ENCODE measurements around the gene RNF182.
"Not testable (repeated sequence)": the region's sequence is repeated elsewhere in the genome, so short reads cannot be mapped to it uniquely, and the experiment has no call there.

RNF182 gene

GRCh38 chr6:13924949-13925881 lies at the start of gene RNF182:
Gene RNF182 (plus strand): TSS chr6:13924952. CDS start chr6:13977120, 52,168 bp downstream.
- DNase-seq = peak; percentile 49

DNA sequence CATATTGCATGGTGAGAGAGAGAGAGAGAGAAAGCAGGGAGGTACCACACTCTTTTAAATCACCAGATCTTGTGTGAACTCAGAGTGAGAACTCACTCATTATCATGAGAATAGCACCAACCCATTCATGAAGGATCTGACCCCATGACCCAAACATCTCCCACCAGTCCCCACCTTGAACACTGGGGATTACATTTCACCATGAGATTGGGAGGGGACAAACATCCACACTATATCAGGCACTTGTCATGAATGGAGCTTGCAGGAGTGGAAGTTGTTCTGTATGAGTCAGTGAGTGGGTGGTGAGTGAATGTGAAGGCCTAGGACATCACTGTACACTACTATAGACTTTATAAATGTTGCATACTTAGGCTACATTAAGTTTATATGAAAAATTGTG lies 47.7 kb upstream of the RNF182 start:
- DNase-seq = no peak

- not testable (repeated sequence) for DNase-seq
Observed at GRCh38 chr6:13880061-13880663, 44.6 kb upstream of the RNF182 start.

GRCh38 chr6:13881621-13882165 lies 43.1 kb upstream of the RNF182 start:
- no peak for DNase-seq

- DNase-seq = no peak
Observed at GRCh38 chr6:13883966-13884365, 40.8 kb upstream of the RNF182 start.

DNA sequence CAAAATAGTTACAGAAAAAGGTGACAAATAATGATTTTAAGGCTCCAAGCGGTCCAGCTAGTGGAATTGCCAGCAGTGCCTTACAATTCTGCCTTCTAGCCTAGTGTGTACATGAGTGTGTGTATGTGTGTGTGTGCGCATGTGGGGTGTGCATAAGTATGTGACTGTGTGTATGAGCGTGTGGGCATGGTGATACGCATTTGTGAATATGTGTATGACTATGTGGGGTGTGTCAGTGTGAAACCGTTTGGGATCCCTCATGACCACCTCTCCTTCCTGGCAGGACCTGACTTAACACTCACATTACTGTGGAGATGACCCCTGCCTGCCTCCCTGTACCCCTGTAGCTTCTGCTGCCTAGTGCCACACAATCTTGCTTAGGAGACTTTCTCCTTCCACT lies 40.4 kb upstream of the RNF182 start:
- DNase-seq = no peak

DNA sequence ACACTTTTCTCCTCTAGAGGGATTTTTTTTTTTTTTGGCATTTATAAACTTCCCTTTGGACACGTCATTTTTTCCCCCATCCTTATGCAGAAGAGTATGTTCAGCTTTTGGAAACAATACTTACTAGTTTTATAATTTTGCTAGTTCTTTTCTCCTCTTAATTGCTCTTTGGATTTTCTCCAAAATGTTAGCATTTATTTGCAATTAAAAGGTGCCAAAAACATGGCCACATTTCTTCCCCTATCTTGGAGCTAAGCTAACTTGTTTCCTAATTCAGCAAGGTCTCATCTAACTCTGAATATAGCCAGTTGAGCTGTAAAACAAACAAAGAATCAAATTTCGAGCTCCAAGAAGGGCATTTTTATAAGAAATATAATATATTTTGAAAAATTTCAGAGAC lies 39.2 kb upstream of the RNF182 start:
- no peak for DNase-seq

GRCh38 chr6:13886949-13887348 lies 37.8 kb upstream of the RNF182 start:
- no peak for DNase-seq

- DNase-seq = no peak
Observed at GRCh38 chr6:13892017-13892645, 32.6 kb upstream of the RNF182 start.

GRCh38 chr6:13902922-13903321 lies 21.8 kb upstream of the RNF182 start:
- no peak for DNase-seq

- no peak for DNase-seq
Observed at GRCh38 chr6:13903364-13903763, 21.4 kb upstream of the RNF182 start.

- no peak for DNase-seq
Observed at GRCh38 chr6:13907001-13907350, 17.8 kb upstream of the RNF182 start.

GRCh38 chr6:13907614-13908215 lies 17.0 kb upstream of the RNF182 start:
- DNase-seq = no peak

DNA sequence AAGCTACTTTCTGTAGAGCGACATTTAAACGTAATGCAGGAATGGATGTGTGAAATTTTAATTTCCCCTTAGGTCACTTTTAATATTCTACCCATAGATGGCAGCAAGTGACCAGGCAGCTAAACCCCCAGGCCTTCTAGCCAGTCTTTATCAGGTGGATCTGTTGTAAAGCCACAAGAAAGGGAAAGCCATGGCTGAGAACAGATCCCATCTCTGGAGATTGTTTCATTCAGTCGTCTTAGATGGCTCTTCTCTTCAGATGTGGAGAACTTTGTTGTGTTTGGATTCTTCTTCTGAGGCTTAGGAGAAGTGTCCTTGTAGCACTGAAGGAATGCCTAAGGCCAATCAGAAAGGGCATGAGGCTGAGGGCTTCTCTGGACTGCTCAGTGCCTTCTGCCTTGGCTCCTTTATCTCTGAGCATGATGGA lies 15.8 kb upstream of the RNF182 start:
- peak; percentile 65 for DNase-seq

GRCh38 chr6:13910443-13910842 lies 14.3 kb upstream of the RNF182 start:
- no peak for DNase-seq

- DNase-seq = no peak
Observed at GRCh38 chr6:13911337-13911736, 13.4 kb upstream of the RNF182 start.

GRCh38 chr6:13913226-13914001 lies 11.3 kb upstream of the RNF182 start:
- DNase-seq = no peak

GRCh38 chr6:13914351-13914750 lies 10.4 kb upstream of the RNF182 start:
- no peak for DNase-seq

DNA sequence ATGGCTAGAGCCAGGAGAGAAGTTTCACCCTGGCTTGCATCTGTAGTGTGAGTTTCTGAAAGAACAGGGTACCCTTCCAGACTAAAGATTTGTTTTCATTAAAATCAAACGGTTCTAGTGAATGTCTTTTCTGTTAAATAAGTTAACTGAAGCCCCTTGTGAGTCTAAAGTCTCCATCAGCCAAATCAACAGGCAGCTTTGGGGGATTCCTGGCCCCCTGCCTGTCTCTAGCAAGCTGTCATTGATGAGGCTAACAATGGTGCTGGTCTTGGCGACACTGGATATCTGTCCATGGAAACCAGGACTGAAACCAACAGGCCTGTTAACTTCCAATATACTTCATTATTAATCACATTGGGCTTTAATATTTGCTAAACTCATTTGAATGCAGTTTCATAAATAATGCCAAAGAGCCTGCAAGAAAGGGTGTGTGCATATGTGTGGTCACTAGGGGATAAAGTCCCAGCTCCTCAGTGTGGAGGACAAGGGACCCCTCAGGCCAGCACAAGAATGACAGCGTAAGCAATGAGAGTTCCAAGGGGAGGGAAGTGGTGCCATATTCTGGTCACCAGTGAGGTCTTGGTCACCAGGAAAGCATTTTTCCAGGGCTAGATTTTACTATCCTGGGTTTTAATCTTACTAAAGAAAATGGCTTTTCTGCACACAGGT lies 9.1 kb upstream of the RNF182 start:
- no peak for DNase-seq

GRCh38 chr6:13916230-13916944 lies 8.4 kb upstream of the RNF182 start:
- no peak for DNase-seq

- DNase-seq = no peak
Observed at GRCh38 chr6:13917141-13917540, 7.6 kb upstream of the RNF182 start.

Data from COR-L47 (cell line).